ENCODE results near the gene AIF1.

GRCh38 chr6:31652925-31653724 is 38.1 kb downstream of the AIF1 start:
- no peak for TF ChIP-seq YY1 (IDR thresholded peaks at IDR 0.05; ENCODE audit: insufficient read depth, insufficient read length)
- no peak for TF ChIP-seq ZNF274 (IDR thresholded peaks at IDR 0.05; ENCODE audit: low read depth, low read length)

Measured in NT2/D1 (cell line).